Stimulated activated CD8-positive, alpha-beta memory T cell treated with anti-CD3 and anti-CD28 coated beads, Interleukin-4, amount 100 ng/mL, for 24 hours (primary cell): ENCODE data around the gene RUFY3.
"Not testable (repeated sequence)": the region's sequence is repeated elsewhere in the genome, so short reads cannot be mapped to it uniquely, and the experiment has no call there.

ENCODE experiments used
- DNase-seq: peaks from one replicate; pipeline ENCODE4 v3.0.0-alpha.2; 2020; ENCODE audit warnings: low read depth

Gene RUFY3

GRCh38 chr4:70721747-70722146 lies at the start of gene RUFY3:
TSS of gene RUFY3 (plus strand) at chr4:70721964. CDS start at chr4:70722574, 610 bp downstream.
- no peak for DNase-seq

- DNase-seq: no peak
Observed at GRCh38 chr4:70674191-70674590, 47.6 kb upstream of the RUFY3 start.

- no peak for DNase-seq
Observed at GRCh38 chr4:70674731-70675130, 47.0 kb upstream of the RUFY3 start.

- DNase-seq: no peak
Observed at GRCh38 chr4:70676554-70677090, 45.1 kb upstream of the RUFY3 start.

- DNase-seq: no peak
Observed at GRCh38 chr4:70678383-70678999, 43.3 kb upstream of the RUFY3 start.

- no peak for DNase-seq
Observed at GRCh38 chr4:70680934-70681333, 40.8 kb upstream of the RUFY3 start.

GRCh38 chr4:70681704-70682103 lies 40.1 kb upstream of the RUFY3 start:
- no peak for DNase-seq

GRCh38 chr4:70682142-70682541 lies 39.6 kb upstream of the RUFY3 start:
- DNase-seq: not testable (repeated sequence)

GRCh38 chr4:70687392-70687791 lies 34.4 kb upstream of the RUFY3 start:
- DNase-seq: no peak

- DNase-seq: peak; percentile 91
Observed at GRCh38 chr4:70687821-70688794, 33.7 kb upstream of the RUFY3 start, which contains the start of gene UTP3. TSS of gene UTP3 (plus strand) at chr4:70688532. CDS start at chr4:70688678, 146 bp downstream.

- no peak for DNase-seq
Observed at GRCh38 chr4:70688795-70689231, 33.0 kb upstream of the RUFY3 start.

- no peak for DNase-seq
Observed at GRCh38 chr4:70691661-70692060, 30.1 kb upstream of the RUFY3 start.

GRCh38 chr4:70694633-70695032 lies 27.1 kb upstream of the RUFY3 start:
- DNase-seq: not testable (repeated sequence)

GRCh38 chr4:70698435-70698834 lies 23.3 kb upstream of the RUFY3 start:
- not testable (repeated sequence) for DNase-seq

GRCh38 chr4:70700712-70701111 lies 21.1 kb upstream of the RUFY3 start:
- no peak for DNase-seq

- no peak for DNase-seq
Observed at GRCh38 chr4:70701271-70701670, 20.5 kb upstream of the RUFY3 start.

GRCh38 chr4:70702592-70702991 lies 19.2 kb upstream of the RUFY3 start:
- DNase-seq: not testable (repeated sequence)

GRCh38 chr4:70703619-70704214 lies 18.0 kb upstream of the RUFY3 start:
- no peak for DNase-seq

- DNase-seq: peak; percentile 50
Observed at GRCh38 chr4:70704215-70704930, 17.4 kb upstream of the RUFY3 start.

GRCh38 chr4:70704931-70705182 lies 16.9 kb upstream of the RUFY3 start:
- no peak for DNase-seq

GRCh38 chr4:70705183-70706043 lies 16.4 kb upstream of the RUFY3 start:
- peak; percentile 61 for DNase-seq
